PC-9 (cell line): ENCODE results near the gene USP38. TPM values are rescaled to one million over a fixed set of nuclear protein-coding genes. Genes with fewer than 3 reads are reported as not detected.

Source experiments
- BruUV-seq: library from RNA; stranded (reverse); fragments of 400-500 nt; replicated peaks from 2 replicates; lab custom pipeline; 2021; lab: Mats Ljungman, UMichigan
- CTCF ChIA-PET: fragments of 300-600 bp; sonication (Branson Sonifier 250); formaldehyde crosslinking; loops from one replicate; lab custom pipeline; 2022; ENCODE audit warnings: antibody characterized with exemption; lab: Charles Lee
- POLR2A ChIA-PET: fragments of 300-600 bp; sonication (Branson Sonifier 250); formaldehyde crosslinking; loops from one replicate; lab custom pipeline; 2022; ENCODE audit warnings: antibody characterized with exemption; ENCODE audit not compliant: unreplicated experiment; lab: Charles Lee
- DNase-seq, 2 experiments: peaks; one replicate each; pipeline versions ENCODE4 v3.0.0 to v3.0.0-alpha.2; 2015 to 2022; ENCODE audit warnings: mixed read lengths in 1 of 2
- H2AFZ ChIP-seq: fragments of 200-600 bp; sonication (generic); 2 replicates; pipeline ENCODE4 v1.8.1; 2017; ENCODE audit warnings: antibody characterized with exemption
- H3F3A ChIP-seq: fragments of 200-600 bp; sonication (generic); 2 replicates; pipeline ENCODE4 v1.8.1; 2017; ENCODE audit warnings: antibody characterized with exemption, mild to moderate bottlenecking, low read depth; ENCODE audit not compliant: insufficient read depth
- H3K27ac ChIP-seq: fragments of 200-600 bp; sonication (generic); 2 replicates; pipeline ENCODE4 v1.6.1; 2016; ENCODE audit warnings: mixed run types
- H3K27me3 ChIP-seq: fragments of 200-600 bp; sonication (generic); 2 replicates; pipeline ENCODE4 v1.6.1; 2016; ENCODE audit warnings: low read depth, mixed run types; ENCODE audit not compliant: insufficient read depth
- H3K36me3 ChIP-seq: fragments of 200-600 bp; sonication (generic); 2 replicates; pipeline ENCODE4 v1.6.1; 2016; ENCODE audit warnings: low read depth, mixed run types
- H3K4me1 ChIP-seq: fragments of 200-600 bp; sonication (generic); replicated peaks from 2 replicates; pipeline ENCODE4 v1.6.1; 2016; ENCODE audit warnings: mixed run types; ENCODE audit not compliant: insufficient read depth
- H3K4me2 ChIP-seq: fragments of 200-600 bp; sonication (generic); 2 replicates; pipeline ENCODE4 v1.6.1; 2017; ENCODE audit warnings: mixed run types
- H3K4me3 ChIP-seq: fragments of 200-600 bp; sonication (generic); 2 replicates; pipeline ENCODE4 v1.6.1; 2016; ENCODE audit warnings: mixed run types
- H3K79me2 ChIP-seq: fragments of 200-600 bp; sonication (generic); 2 replicates; pipeline ENCODE4 v1.6.1; 2017; ENCODE audit warnings: low read depth, mixed run types
- H3K9me2 ChIP-seq: fragments of 200-600 bp; sonication (generic); 2 replicates; pipeline ENCODE4 v1.8.1; 2017; ENCODE audit warnings: mild to moderate bottlenecking; ENCODE audit not compliant: insufficient read depth
- H3K9me3 ChIP-seq: fragments of 200-600 bp; sonication (generic); 2 replicates; pipeline ENCODE4 v1.8.1; 2016; ENCODE audit warnings: low read depth; ENCODE audit not compliant: insufficient read depth
- H4K20me1 ChIP-seq: fragments of 200-600 bp; sonication (generic); 2 replicates; pipeline ENCODE4 v1.8.1; 2017; ENCODE audit not compliant: insufficient read depth
- CTCF ChIP-seq: fragments of 200-600 bp; sonication (generic); conservative IDR thresholded peaks from 2 replicates; pipeline ENCODE4 v1.6.1; 2017; ENCODE audit warnings: mixed run types, antibody characterized with exemption, mild to moderate bottlenecking, moderate library complexity
- EZH2 ChIP-seq: fragments of 200-600 bp; sonication (generic); IDR thresholded peaks from 2 replicates; pipeline ENCODE4 v1.8.0; 2017; ENCODE audit warnings: antibody characterized with exemption, low read depth
- intact Hi-C: fragments of 100-400 bp; cut with micrococcal nuclease; formaldehyde crosslinking; loops from one replicate; pipeline ENCODE4 v1.10.0; 2022; ENCODE audit not compliant: unreplicated experiment
- total RNA-seq: library from RNA; stranded (reverse); gene quantifications from 2 replicates; pipeline ENCODE4 v1.2.3, GENCODE V29; 2021

Gene USP38
- total RNA-seq, 1 experiment from 2014 or later = 11.9 TPM

DNA sequence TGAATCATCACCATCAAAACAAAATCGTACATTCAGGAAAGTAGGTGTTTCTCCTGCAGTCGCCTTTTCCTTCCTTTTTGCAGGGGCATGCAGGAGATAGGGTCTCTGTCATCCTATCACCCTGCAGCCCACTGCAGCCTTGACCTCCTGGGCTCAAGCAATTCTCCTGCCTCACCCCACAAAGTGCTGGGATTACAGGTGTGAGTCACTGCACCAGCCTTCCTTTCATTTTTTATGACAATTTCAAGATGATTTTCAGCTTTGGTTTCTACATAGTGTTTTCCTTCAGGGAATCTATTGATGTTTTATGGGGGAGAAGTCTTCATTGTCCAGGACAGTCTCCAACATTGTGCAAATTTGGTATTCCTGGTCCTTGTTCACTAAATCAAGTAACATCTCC, 71.7 kb downstream of the USP38 start:
- intact Hi-C loops = no loop called here
- POLR2A ChIA-PET = no interaction called here

GRCh38 chr4:143257356-143257755, 72.6 kb downstream of the USP38 start:
- Histone ChIP-seq H3K4me3 (no peak overlapping the region), H3F3A (no peaks in the 10 kb centered on the region), H3K27ac (no peak overlapping the region), H3K4me2 (no peak overlapping the region), H3K9me2 (no peaks in the 10 kb centered on the region), H2AFZ (no peak overlapping the region), H3K27me3 (no peaks in the 10 kb centered on the region), H3K36me3 (no peaks in the 10 kb centered on the region), H3K79me2 (no peaks in the 10 kb centered on the region), H3K9me3 (no peaks in the 10 kb centered on the region), H4K20me1 (no peaks in the 10 kb centered on the region), H3K4me1 (peaks cover 2% of the 10 kb centered on the region; the same call in 1 of the 2 replicates)
- ChIA-PET CTCF (no interaction called here), POLR2A (no interaction called here)
- no TSS peak for BruUV-seq
- intact Hi-C loops = no loop called here
- no peak for DNase-seq
- TF ChIP-seq CTCF = no peak
- TF ChIP-seq EZH2 = no peak

More for the DNA sequence above, 71.7 kb downstream of the USP38 start:
- DNase-seq = no peak
- Histone ChIP-seq H3K79me2 (no peaks in the 10 kb centered on the region), H3K4me3 (no peak overlapping the region), H3K9me3 (no peaks in the 10 kb centered on the region), H3K9me2 (no peaks in the 10 kb centered on the region), H3K36me3 (no peaks in the 10 kb centered on the region), H3K4me2 (no peak overlapping the region), H3F3A (no peaks in the 10 kb centered on the region; the same call in 1 of the 2 replicates), H2AFZ (no peak overlapping the region), H3K27ac (no peak overlapping the region), H3K4me1 (peaks cover 9% of the 10 kb centered on the region), H3K27me3 (no peaks in the 10 kb centered on the region), H4K20me1 (no peaks in the 10 kb centered on the region)
- CTCF ChIA-PET = no interaction called here
- no peak for TF ChIP-seq CTCF
- TF ChIP-seq EZH2 = no peak
- BruUV-seq = no TSS peak

DNA sequence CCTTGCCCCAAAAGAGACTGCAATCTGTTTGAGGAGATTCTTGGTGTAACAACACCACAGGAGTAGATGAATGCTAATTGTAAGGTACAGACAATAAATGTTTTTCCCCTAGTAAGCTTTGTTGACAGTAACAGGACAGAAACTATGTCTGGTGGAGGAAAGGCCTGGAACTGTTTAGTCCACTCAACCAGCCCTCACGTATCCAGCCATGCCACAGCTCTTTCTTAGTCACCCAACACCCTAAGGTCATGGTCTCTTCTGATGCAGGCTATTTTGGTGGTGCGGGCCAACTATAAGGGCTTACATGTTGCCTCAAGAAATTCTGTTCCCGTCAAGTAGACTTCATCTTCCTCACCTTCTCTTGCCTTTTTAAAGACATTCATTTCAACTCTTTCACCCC, 76.0 kb downstream of the USP38 start:
- ChIA-PET CTCF (no interaction called here), POLR2A (interaction anchor here (0.6 kb wide), 1 partner anchor 10 kb away, joined by 5 read pairs; no protein-coding TSS in a partner anchor)
- Histone ChIP-seq H4K20me1 (no peaks in the 10 kb centered on the region), H3K9me2 (no peaks in the 10 kb centered on the region), H3K4me1 (no peaks in the 10 kb centered on the region), H2AFZ (no peak overlapping the region; the same call in 1 of the 2 replicates), H3K4me3 (no peak overlapping the region), H3K27me3 (no peaks in the 10 kb centered on the region), H3K36me3 (no peaks in the 10 kb centered on the region), H3K27ac (no peak overlapping the region), H3K79me2 (no peaks in the 10 kb centered on the region), H3K4me2 (no peak overlapping the region), H3F3A (no peaks in the 10 kb centered on the region), H3K9me3 (no peaks in the 10 kb centered on the region)
- BruUV-seq = no TSS peak
- intact Hi-C loops = no loop called here
- no peak for DNase-seq
- no peak for TF ChIP-seq CTCF
- no peak for TF ChIP-seq EZH2
